HepG2 (cell line): ENCODE data around the gene MEIOB. TPM values are rescaled to one million over a fixed set of nuclear protein-coding genes. Genes with fewer than 3 reads are reported as not detected.
A peak's percentile ranks its signal among the peaks of the same experiment; 100 is the strongest.

Experiments used
- EP300 ChIP-seq, 3 experiments: sonication (generic) in 1 of 3; formaldehyde crosslinking in 1 of 3; IDR thresholded peaks; 2 replicates each; pipeline versions ENCODE4 v1.5.1 to v1.6.1; 2011 to 2020; ENCODE audit warnings: low read depth in 2 of 3, low read length in 2 of 3, borderline replicate concordance in 1 of 3, improper control_type of control experiment in 1 of 3, mild to moderate bottlenecking in 1 of 3, missing genetic modification reagents in 1 of 3, moderate library complexity in 1 of 3
- GLI4 ChIP-seq: sonication (generic); formaldehyde crosslinking; IDR thresholded peaks from 2 replicates; pipeline ENCODE4 v1.5.1; 2020; ENCODE audit warnings: missing genetic modification reagents, mild to moderate bottlenecking, moderate library complexity, borderline replicate concordance
- HDAC1 ChIP-seq: sonication (generic); formaldehyde crosslinking; IDR thresholded peaks from 2 replicates; pipeline ENCODE4 v1.5.1; 2020; ENCODE audit warnings: mild to moderate bottlenecking, missing genetic modification reagents
- MAF1 ChIP-seq: sonication (generic); formaldehyde crosslinking; IDR thresholded peaks from 2 replicates; pipeline ENCODE4 v1.5.0; 2020; ENCODE audit warnings: missing genetic modification reagents, borderline replicate concordance
- RFXAP ChIP-seq: sonication (generic); formaldehyde crosslinking; IDR thresholded peaks from 2 replicates; pipeline ENCODE4 v1.4.0; 2020; ENCODE audit warnings: missing genetic modification reagents, borderline replicate concordance
- RXRA ChIP-seq: sonication (generic); formaldehyde crosslinking; IDR thresholded peaks from 2 replicates; pipeline ENCODE4 v1.5.1; 2020; ENCODE audit warnings: missing genetic modification reagents
- SMARCC2 ChIP-seq: fragments of 450-650 bp; IDR thresholded peaks from 2 replicates; pipeline ENCODE4 v1.6.1; 2017; ENCODE audit warnings: antibody characterized with exemption, mild to moderate bottlenecking
- SP140L ChIP-seq: sonication (generic); formaldehyde crosslinking; IDR thresholded peaks from 2 replicates; pipeline ENCODE4 v1.4.0; 2020; ENCODE audit warnings: missing genetic modification reagents, borderline replicate concordance
- THAP9 ChIP-seq: sonication (generic); formaldehyde crosslinking; IDR thresholded peaks from 2 replicates; pipeline ENCODE4; 2020; ENCODE audit warnings: missing genetic modification reagents, mild to moderate bottlenecking, borderline replicate concordance
- YY1 ChIP-seq: IDR thresholded peaks from 2 replicates; pipeline ENCODE4 v1.6.1; 2011; ENCODE audit warnings: low read length, low read depth, moderate library complexity, mild to moderate bottlenecking; ENCODE audit not compliant: insufficient read depth, insufficient replicate concordance
- ZC3H4 ChIP-seq: sonication (generic); formaldehyde crosslinking; IDR thresholded peaks from 2 replicates; pipeline ENCODE4 v1.4.0; 2020; ENCODE audit warnings: missing genetic modification reagents, borderline replicate concordance
- ZFP82 ChIP-seq: sonication (generic); formaldehyde crosslinking; IDR thresholded peaks from 2 replicates; pipeline ENCODE4 v1.5.1; 2020; ENCODE audit warnings: mild to moderate bottlenecking, missing genetic modification reagents, borderline replicate concordance
- ZNF224 ChIP-seq: sonication (generic); formaldehyde crosslinking; IDR thresholded peaks from 2 replicates; pipeline ENCODE4 v1.5.0; 2020; ENCODE audit warnings: mild to moderate bottlenecking, missing genetic modification reagents
- ZNF24 ChIP-seq: fragments of 450-650 bp; IDR thresholded peaks from 2 replicates; pipeline ENCODE4 v1.6.1; 2017; ENCODE audit warnings: antibody characterized with exemption, mild to moderate bottlenecking
- ZNF367 ChIP-seq: sonication (generic); formaldehyde crosslinking; IDR thresholded peaks from 2 replicates; pipeline ENCODE4 v1.4.0; 2020; ENCODE audit warnings: missing genetic modification reagents, borderline replicate concordance
- ZNF687 ChIP-seq: sonication (generic); formaldehyde crosslinking; IDR thresholded peaks from 2 replicates; pipeline ENCODE4 v1.5.1; 2020; ENCODE audit warnings: mild to moderate bottlenecking, missing genetic modification reagents, moderate library complexity
- ZXDC ChIP-seq: sonication (generic); formaldehyde crosslinking; IDR thresholded peaks from 2 replicates; pipeline ENCODE4 v1.5.0; 2020; ENCODE audit warnings: mild to moderate bottlenecking, missing genetic modification reagents
- polyA plus RNA-seq, 8 experiments: library from polyadenylated mRNA; depleted of rRNA in 3 of 8; stranded (reverse) in 7 of 8; unstranded in 1 of 8; fragments of >200 nt; fragmentation: Illumina TruSeq in 4 of 8; extraction: Trizol in 4 of 8; gene quantifications; 2 replicates each; pipeline versions ENCODE4 v1.2.1 to v1.2.3, GENCODE V29; 2011 to 2016; ENCODE audit warnings: low read depth in 4 of 8, missing spikeins in 1 of 8, mixed read lengths in 1 of 8; ENCODE audit not compliant: insufficient read depth in 1 of 8
- total RNA-seq, 5 experiments: library from RNA; depleted of rRNA; stranded (reverse); fragments of >200 nt; fragmentation: Illumina TruSeq; extraction: Trizol; gene quantifications; 2 replicates each; pipeline ENCODE4 v1.2.3, GENCODE V29; 2016; ENCODE audit warnings: low read depth in 1 of 5

MEIOB gene
- total and polyA plus RNA-seq, 2 of the 13 experiments (the other 11 are each of a cell fraction or from before 2014, with no cell fraction given): 0.17 TPM; not detected in 1

- peak; percentile 95 for TF ChIP-seq ZNF687 (CRISPR knock-in tag)
- TF ChIP-seq ZC3H4: no peak
- no peak for TF ChIP-seq ZNF224 (CRISPR knock-in tag)
- no peak for TF ChIP-seq SMARCC2
- TF ChIP-seq ZFP82 (CRISPR knock-in tag): no peak
- TF ChIP-seq SP140L: no peak
- peak; percentile 92 for TF ChIP-seq THAP9 (CRISPR knock-in tag)
- no peak for TF ChIP-seq ZNF367 (CRISPR knock-in tag)
- TF ChIP-seq HDAC1: peak; percentile 99
- no peak for TF ChIP-seq ZNF24
- peak; percentile 92 for TF ChIP-seq YY1
- TF ChIP-seq MAF1 (CRISPR knock-in tag): peak; percentile 71; the same call in 1 of the 2 replicates
- TF ChIP-seq GLI4 (CRISPR knock-in tag): no peak; the same call in 1 of the 2 replicates
- peak; percentile 35 to 36; a peak in 2 of 4 replicates for TF ChIP-seq EP300 (IDR thresholded peaks at IDR 0.05; ENCODE audit: low read depth in 2 of 2, low read length in 2 of 2)
- peak; percentile 27; the same call in 1 of the 2 replicates for TF ChIP-seq EP300 (CRISPR knock-in tag; IDR thresholded peaks at IDR 0.05; ENCODE audit: borderline replicate concordance)
- peak; percentile 85 for TF ChIP-seq RXRA (CRISPR knock-in tag)
- TF ChIP-seq RFXAP (CRISPR knock-in tag): peak; percentile 94
- TF ChIP-seq ZXDC: peak; percentile 79
These were observed 45.0 kb downstream of the MEIOB start, which contains the start of the genes FAHD1 and HAGH (continued) for GRCh38 chr16:1826691-1827573.
